Measurements from ENCODE around the gene MAPKAPK2. TPM values are rescaled to one million over a fixed set of nuclear protein-coding genes. Genes with fewer than 3 reads are reported as not detected.

Gene MAPKAPK2
- total RNA-seq, 2 donors from 2014 or later = 62.5 to 80.8 TPM

DNA sequence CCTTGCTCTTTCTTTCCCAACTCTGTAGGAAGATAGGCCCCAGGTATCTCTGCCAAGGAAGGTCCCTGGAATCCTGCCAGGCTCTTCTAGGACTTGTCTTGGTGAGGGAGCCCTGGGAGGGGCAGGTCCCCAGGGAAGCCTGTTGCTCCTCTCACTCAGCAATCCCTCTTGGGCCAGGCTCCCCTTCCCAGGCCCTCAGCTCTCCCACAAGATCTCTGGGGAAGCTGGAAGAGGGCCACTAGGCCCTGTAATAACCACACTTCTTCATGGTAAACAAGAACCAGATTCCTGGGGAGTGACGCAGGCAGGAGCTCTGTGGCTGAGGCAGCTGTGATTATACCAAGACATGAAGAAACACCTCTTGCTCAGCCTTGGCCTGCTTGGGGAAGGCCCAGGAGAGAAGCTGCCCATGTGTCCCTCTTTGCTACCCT, 9.9 kb upstream of the MAPKAPK2 start:
- intact Hi-C loops (cut with DNase I, micrococcal nuclease) = no loop called here
- ATAC-seq = peak; percentile 53
- peak; percentile 59 to 87 for DNase-seq

DNA sequence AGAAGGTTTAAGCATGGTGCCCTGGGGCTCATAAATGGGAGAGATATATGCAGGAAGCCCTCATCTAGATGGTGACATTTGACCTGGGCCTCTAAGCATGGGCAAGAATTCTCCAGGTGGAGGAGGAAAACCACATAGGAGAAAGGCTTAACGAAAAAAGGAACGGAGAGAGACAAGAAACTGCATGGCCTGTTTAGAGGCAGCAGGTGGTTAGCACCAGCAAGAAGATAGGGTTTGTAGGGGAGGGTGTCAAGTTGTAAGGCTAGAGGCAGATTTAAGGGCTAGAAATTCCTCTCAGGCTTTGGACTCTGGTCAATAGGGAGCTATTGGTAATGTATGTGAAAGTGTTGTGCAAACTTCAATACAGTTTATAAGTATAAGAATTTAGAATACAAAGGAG, 8.2 kb upstream of the MAPKAPK2 start:
- intact Hi-C loops (cut with DNase I, micrococcal nuclease) = no loop called here
- DNase-seq (no peak), ATAC-seq (no peak)

DNA sequence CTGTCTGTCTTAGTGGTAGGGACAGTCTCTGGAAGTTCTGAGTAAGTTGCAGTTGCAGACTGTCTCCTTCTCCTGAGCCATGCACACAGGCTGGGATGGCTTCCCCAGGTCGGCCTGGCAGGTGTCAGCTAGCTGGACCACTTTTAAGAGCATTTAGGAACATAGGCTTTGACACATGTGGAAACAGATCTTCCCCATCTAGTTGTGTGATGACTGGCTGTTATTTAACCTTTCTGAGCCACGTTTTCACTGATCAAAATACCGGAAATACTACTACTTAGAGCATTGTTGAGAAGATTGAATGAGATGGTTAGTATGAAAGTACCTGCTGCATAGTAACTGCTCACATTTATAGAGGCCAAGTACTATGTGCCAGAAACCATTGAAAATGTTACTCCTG, 6.2 kb upstream of the MAPKAPK2 start:
- ATAC-seq (no peak), DNase-seq (no peak)
- intact Hi-C loops (cut with DNase I, micrococcal nuclease) = no loop called here

DNA sequence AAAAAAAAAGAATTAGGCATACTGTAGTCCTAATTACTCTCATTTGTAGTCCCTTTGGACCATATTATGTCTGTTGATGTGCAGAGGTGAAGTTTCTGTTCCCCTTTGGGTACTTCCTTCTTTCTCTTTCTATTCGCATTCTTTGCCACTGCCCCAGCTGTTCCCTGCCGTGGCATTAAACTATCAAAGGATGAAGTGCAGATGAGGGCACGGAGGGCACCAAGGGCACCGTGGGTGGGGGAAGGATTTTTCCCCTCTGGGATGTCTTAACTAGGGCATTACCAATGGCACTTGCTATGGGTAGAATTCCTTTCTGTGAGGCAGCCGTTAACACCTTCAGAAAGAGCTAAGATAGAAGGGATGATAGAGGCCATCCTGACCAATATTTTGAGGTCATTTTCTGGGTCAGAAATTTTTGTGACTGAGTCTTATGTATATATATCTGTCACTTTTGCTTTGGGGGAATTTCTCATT, 4.9 kb upstream of the MAPKAPK2 start:
- intact Hi-C loops (cut with DNase I, micrococcal nuclease) = no loop called here
- DNase-seq (no peak), ATAC-seq (peak; percentile 26)

DNA sequence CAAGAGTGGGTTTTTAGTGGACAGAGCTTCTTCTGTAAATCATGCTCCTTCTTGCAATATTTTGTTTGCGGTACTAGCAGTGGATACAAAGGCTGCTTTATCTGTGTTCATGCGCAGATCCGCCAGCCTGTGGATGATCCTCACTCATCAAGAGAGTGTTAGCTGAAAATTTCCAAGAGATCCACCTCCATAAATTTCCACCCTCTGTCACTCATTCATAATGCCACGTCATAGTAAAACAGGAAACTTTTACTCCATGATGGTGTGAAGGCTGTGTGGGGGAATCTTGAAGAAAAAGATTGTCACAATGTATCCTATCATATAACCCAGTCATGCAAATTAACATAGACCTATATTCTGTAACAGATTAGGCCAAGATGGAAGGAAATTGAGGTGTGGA, 4.4 kb upstream of the MAPKAPK2 start:
- intact Hi-C loops (cut with DNase I, micrococcal nuclease) = no loop called here
- ATAC-seq = no peak
- DNase-seq = no peak

DNA sequence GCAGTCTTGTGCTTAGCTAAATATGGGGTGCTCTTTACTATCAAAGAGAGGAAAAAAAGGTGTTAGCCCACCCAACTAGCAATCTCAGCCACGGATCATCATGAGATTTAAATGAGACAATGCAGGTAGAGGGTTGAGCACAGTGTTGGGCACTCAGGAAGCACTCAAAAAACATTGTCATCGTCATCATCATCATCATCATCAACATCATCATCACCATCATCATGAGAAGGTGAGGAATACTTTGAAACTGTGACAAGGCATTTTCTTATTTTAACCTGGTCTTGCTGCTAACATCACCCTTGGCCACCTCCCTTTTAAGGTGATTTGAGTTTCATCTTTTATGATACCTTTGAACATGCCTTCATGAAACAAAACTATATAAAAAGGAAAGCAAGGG, 3.3 kb upstream of the MAPKAPK2 start:
- intact Hi-C loops (cut with DNase I, micrococcal nuclease) = no loop called here
- ATAC-seq = no peak
- no peak for DNase-seq

DNA sequence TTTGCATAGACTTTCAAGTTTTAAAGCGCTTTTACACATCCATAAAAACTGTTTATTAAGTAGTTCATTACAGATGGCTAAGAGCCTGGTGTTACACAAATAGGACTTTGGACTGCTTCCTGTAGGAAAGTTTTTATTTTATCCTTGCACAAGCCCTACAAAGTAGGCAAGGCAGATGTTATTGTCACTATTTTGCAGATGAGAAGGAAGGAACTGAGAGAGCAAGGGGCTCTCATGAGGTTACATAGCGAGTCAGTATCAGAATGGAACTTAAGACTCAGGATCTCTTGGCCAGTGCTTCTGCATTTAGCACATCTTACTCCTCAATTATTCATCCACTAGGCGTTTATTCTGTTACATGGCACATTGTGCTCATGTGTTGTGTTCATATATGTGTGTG, 2.6 kb upstream of the MAPKAPK2 start:
- ATAC-seq = no peak
- no peak for DNase-seq
- intact Hi-C loops (cut with DNase I, micrococcal nuclease) = no loop called here

DNA sequence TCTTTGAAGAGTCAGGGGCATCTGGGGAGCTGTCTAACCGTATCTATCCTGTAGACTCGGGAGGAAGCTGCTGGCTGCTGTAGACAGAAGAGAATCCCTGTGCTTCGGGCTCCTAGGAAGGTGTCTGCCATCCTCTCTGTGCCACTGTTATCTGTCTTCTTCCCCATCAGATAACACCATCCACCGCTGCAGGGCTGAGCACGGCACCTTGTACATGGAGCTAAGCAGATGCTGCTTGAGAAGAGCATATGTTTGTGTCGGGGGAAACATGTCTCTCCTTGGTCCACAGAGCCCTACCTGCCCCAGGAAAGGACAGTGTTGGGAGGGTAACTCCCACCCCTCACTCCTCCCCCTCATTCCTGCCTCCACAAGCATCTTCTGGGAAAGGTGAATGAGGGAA, 1.4 kb upstream of the MAPKAPK2 start:
- intact Hi-C loops (cut with DNase I, micrococcal nuclease) = no loop called here
- no peak for ATAC-seq
- DNase-seq = no peak

DNA sequence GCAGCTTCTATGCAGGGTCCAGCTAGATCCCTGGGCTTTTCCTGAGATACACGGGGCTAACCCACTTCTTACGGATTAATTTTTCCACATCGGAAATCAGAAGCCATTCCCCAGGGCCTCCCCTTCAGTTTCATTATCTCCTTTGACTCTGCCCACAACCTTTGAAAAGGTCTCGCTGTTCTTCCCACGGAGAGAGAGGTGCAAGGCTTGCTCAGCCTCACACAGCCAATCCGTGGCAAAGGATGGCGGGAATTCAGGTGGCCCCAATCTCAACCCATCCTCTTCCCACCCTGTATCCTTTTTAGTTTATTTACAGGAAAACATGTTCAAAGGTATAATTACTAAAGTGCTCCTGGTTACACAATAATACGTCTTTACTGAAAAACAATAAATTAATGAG, 702 bp upstream of the MAPKAPK2 start:
- DNase-seq (no peak), ATAC-seq (no peak)
- intact Hi-C loops (cut with DNase I, micrococcal nuclease) = no loop called here

DNA sequence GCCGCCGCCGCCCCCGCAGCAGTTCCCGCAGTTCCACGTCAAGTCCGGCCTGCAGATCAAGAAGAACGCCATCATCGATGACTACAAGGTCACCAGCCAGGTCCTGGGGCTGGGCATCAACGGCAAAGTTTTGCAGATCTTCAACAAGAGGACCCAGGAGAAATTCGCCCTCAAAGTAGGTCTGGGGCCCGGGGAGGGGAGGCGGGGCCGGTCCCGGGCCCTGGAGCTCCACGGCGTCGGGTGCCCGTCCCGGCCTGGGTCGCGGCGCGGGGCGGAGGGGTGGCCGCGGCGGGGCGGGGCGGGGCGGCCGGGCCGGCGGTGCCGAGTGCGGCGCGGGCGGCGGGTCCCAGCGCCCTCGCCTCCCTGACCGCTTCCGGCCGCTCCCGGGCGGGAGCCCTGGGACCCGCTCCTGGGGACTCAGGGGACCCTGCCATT, 646 bp downstream of the MAPKAPK2 start:
- ATAC-seq (peak; percentile 62), DNase-seq (peak in 1 of 2 donors; percentile 49)
- intact Hi-C loops (cut with DNase I, micrococcal nuclease) = no loop called here

DNA sequence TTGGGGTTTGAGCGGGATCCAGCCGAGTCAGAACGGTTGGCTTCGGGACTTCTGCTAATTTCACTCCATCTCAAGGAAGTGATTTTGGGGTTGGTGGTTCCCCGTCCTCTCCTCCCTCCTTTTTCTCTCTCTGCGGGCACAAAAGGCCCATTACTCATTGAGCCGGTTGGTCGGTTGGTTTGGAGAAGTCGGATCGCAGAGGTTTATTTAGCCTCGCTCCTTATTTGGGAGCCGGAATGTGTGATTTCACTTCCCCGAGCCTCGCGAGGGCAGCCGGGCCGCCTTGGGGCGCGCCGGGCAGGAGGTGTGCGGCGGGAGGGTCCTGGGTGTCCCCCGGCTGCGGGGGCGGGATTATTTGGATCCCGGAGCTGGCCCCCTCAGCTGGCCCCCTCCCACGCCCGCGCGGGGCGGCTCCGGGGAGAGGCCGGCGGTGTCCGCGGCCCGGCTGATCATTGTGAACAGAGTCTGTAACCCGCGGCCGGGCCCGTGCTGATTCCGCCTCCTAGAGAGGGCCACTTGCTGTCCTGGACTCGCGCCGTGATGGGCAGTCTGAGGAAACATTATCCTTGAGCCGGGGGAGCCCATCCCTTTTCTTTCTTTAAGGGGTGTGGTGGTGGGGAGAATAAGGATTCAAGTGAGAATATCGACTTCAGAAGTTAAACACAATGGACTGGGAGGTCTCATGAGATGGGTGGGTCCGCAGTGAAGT, 1.2 kb downstream of the MAPKAPK2 start:
- peak; percentile 59 for ATAC-seq
- peak in 1 of 2 donors; percentile 63 for DNase-seq
- intact Hi-C loops (cut with DNase I, micrococcal nuclease) = no loop called here

DNA sequence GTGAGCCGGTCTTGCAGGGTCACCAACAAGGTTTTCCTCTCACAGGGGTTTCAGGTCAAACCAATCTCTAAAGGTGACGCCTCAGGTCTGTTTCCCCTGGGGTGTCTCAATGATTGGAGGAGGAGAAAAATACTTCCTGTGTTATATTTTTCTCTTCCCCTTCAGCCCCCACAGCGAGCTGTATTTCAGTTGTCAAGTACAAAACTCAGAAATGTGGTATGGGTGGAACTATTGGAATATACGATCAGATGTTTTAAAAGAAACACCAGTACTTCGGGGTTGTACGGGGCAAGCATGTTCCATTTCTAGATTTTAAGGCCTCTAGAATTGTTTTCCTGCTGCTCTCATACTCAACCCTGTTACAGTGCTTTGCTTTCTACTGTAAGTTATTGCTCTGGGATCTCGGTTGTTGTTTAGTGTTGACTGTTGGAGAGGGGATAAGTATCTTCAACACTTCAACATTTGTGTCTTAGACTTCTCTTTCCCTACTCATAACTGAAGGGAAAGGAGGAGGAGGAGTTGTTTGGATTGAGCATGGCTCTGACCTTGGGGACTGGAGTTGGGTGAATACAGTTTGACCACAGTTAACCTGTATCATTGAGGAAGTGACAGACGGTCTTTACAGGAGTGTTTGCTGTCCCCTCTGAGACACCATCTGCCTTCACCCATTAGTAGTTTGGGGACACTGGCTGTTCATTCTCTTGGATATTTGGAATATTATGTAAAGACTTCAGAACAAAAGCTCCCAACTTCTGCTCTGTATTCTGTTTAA, 2.0 kb downstream of the MAPKAPK2 start:
- intact Hi-C loops (cut with DNase I, micrococcal nuclease) = no loop called here
- DNase-seq = no peak
- peak; percentile 35 for ATAC-seq

DNA sequence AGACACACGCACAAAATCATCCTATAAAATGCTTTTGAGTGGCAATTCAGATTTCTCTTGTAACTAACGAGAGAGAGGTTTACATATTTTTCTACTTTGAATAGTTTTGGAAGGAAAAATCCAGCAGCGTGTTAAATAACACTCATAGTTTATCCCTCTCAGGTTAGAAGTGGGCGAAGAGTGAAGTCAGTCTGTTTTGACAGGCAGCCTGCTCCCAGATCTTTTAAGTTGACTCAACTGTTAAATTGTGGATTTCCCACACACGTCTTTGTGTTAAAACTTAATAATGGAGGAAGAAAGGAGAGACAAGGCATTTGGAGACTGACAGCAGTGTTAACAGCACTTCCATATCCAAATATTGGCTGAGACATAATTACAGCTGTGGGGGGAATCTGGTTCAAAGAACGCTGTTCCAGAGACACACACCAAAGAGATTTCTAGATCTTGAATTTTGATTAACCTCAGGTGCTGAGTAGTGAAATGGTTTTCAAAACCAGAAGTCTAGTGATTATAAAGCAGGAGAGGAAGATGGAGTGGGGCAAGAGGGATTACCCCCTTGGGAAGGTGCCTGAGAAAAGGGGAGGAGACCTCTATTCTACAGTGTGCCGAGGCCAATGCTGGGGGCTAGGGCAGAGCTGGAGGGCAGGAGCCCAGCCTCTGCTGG, 2.7 kb downstream of the MAPKAPK2 start:
- ATAC-seq (no peak), DNase-seq (no peak)
- intact Hi-C loops (cut with DNase I, micrococcal nuclease) = no loop called here

DNA sequence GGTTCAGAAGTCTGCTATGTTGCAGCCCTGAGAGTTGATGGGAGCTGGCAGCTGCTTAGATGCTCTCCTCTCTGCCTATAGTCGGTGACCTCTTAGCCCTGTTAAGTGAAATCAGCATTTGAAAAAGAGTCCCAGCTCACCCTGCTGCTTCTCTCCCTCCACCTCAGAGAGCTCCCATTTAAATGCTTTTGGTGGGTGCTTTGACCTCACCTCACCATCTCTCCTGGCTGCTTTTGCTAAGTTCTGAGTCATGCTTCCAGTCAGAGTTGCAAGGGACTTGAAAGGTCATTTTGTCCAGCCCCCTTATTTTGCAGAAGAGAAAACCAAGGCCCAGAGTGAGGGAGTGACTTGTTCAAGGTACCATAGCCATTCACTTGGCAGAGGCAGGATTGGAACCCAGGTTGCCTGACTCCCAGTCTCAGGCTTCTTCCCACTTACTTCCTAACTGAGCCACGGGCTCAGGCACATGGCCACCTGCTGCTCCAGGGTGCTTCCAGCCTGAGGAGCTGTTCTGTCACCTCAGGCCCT, 3.3 kb downstream of the MAPKAPK2 start:
- DNase-seq = no peak
- intact Hi-C loops (cut with DNase I, micrococcal nuclease) = no loop called here
- no peak for ATAC-seq

DNA sequence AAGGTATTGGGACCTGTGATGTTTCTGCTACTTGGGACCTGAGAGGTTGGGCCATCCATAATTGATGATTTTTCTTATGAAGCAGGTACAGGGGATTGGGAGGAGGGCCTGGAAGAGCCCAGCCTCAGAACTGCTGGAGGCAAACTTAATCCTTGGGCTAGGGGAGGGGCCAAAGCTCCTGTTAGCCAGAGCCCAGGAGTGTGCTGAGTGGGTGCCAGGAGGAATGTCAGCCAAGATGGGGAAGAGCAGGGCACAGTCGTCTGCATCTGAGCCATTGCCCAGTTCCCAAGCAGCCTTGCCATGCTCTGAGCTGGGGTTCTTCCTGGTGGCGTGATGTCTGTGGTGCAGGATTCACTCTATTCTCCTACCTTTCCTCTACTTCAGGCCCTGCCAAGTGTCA, 5.8 kb downstream of the MAPKAPK2 start:
- ATAC-seq (no peak), DNase-seq (no peak)
- intact Hi-C loops (cut with DNase I, micrococcal nuclease) = no loop called here

DNA sequence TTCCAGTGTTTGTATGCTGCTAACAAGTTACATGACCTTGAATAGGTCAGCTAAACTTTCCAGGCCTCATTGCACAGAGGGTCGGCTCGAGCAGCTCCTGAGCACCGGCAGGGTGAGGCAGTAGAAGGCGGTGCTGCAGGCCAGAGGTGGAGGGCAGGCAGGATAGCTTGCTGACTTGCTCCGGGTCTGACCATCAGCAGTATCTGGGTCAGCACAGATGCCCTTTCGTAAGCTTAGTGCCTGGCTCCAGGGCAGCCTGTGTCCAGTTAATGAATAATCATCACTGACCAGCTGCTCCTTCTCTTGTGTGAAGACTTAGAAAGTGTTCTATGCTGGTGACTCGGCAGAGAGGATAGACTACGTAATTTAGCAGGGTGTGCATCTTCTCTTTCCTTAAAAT, 6.9 kb downstream of the MAPKAPK2 start:
- ATAC-seq = no peak
- intact Hi-C loops (cut with DNase I, micrococcal nuclease) = no loop called here
- peak in 1 of 2 donors; percentile 23 for DNase-seq

DNA sequence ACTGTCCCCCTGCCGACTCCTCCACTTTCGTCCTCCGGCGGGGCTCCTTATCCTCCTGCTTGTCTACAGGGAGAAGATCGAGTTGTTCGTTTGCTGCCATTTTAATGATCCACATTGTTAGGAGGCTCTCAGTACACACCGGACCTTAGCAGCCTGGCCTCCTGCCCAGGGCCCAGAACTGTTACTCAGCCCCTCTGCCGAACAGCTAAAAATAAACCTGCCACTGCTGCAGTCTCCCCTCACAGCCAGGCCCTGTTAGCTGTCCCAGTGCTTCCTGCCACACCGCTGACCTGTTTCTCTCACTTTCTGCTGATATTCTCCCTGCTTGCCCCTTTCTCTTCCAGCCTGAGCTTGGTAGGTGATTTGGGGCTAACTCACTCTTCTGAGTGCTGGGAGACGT, 8.3 kb downstream of the MAPKAPK2 start:
- ATAC-seq (peak; percentile 27), DNase-seq (peak; percentile 46 to 65)
- intact Hi-C loops (cut with DNase I, micrococcal nuclease) = no loop called here

DNA sequence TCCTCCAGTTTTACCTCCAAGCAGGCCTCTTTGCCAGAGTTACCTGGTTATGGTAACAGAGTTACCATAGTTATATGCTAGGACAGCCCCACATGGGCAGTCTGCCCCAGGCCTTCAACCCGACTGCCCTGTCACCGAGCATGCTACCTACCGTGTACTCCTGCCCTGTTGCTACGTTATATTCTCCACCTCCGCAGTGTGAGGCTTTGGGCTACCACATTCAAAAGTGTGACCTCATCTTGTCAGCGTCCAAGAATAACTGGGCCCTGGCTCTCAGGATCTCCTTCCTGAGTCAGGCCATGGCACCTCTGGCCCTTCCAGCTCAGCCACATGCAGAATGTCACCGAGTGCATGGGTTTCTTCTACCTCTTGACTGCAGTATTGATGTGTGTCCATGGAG, 8.9 kb downstream of the MAPKAPK2 start:
- intact Hi-C loops (cut with DNase I, micrococcal nuclease) = no loop called here
- ATAC-seq (peak; percentile 10), DNase-seq (peak in 1 of 2 donors; percentile 19)

All from left colon (tissue), 2 donors.